RPMI7951 (cell line): ENCODE results near the gene DAD1. TPM values are rescaled to one million over a fixed set of nuclear protein-coding genes. Genes with fewer than 3 reads are reported as not detected.
"Not testable (repeated sequence)": the region's sequence is repeated elsewhere in the genome, so short reads cannot be mapped to it uniquely, and the experiment has no call there.

ENCODE experiments used
- DNase-seq: peaks from one replicate; pipeline ENCODE4 v3.0.0-alpha.2; 2012; ENCODE audit warnings: low read depth
- total RNA-seq: library from RNA; depleted of rRNA; stranded (reverse); fragments of >200 nt; shearing (Covaris generic); gene quantifications from 2 replicates; pipeline ENCODE4 v1.2.3, GENCODE V29; 2014

Gene DAD1
- total RNA-seq, 1 experiment from 2014 or later, result 486 TPM

DNA sequence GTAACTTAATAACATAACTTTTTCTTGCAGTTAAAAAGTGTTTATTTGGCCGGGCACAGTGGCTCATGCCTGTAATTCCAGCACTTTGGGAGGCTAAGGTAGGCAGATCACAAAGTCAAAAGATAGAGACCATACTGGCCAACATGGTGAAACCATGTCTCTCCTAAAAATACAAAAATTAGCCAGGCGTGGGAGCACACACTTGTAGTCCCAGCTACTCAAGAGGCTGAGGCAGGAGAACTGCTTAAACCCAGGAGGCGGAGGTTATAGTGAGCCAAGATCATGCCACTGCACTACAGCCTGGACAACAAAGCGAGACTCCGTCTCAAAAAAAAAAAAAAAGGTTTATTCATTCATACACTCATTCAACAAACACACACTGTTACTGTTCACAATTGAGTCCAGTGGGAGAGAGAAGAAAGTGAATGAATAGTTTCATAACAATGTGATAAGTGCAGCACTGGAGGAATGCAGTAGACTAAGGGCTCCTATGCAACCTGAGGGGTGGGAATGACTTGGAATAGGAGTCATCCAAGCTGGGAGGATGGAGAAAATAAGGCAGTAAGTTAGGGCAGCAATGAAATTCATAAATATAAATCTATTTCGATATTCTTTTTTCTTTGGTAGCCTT is 19.8 kb downstream of the DAD1 start:
- DNase-seq, result no peak

GRCh38 chr14:22567437-22567836 is 21.6 kb downstream of the DAD1 start:
- no peak for DNase-seq

DNA sequence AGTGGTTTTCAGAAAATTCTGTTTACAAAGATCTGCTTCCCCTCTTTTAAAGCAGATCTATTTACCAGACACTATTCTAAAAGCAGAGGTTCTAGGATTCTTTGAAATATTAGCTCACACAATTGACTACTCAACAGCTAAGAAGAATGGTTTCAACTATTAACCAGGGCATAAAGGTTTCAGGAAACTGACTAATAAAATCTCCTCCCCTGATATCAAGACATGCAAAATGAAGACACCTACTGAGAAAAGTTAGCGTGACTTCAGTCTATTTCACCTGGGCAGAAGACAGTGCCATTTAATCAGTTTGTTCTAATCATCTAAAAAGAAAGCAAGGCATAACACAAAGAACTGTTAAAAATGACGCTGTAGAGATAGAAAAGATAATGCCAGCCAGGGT is 22.2 kb downstream of the DAD1 start:
- DNase-seq, result no peak

DNA sequence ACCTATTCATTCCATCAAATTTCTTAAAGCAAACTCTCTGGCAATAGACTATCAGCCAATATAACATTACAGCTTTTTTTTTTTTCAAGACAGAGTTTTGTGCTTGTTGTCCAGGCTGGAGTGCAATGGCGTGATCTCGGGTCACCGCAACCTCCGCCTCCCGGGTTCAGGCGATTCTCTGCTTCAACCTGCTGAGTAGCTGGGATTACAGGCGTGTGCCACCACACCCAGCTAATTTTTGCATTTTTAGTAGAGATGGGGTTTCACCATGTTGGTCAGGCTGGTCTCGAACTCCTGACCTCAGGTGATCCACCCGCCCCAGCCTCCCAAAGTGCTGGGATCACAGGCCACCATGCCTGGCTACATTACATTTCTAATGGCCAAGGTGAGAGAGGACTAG is 22.8 kb downstream of the DAD1 start:
- DNase-seq, result not testable (repeated sequence)

- DNase-seq, result no peak
Measured at GRCh38 chr14:22565391-22565945, 23.6 kb downstream of the DAD1 start.

DNA sequence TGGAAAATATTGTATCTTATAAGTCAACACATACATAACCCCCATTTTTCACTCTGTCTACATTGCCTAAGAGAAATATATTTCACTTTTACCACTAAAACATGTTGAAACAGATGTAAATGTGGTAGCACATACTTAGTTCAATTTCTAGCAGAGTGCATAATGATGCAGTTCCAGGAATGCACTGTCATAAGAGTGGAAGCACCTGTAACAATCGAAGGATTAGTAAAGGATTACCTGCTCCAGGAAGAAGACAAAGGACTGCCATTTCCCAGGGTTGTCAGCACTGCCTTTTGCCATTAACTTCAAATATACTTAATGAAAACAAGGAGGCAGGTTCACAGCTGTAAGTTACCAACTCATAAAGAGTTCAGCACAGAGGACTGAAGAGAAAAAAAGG is 24.6 kb downstream of the DAD1 start:
- DNase-seq, result no peak

- DNase-seq, result no peak
Measured at GRCh38 chr14:22563987-22564386, 25.0 kb downstream of the DAD1 start.

GRCh38 chr14:22561661-22562579 is 27.1 kb downstream of the DAD1 start:
- DNase-seq, result no peak

- no peak for DNase-seq
Measured at GRCh38 chr14:22561366-22561660, 27.7 kb downstream of the DAD1 start.

DNA sequence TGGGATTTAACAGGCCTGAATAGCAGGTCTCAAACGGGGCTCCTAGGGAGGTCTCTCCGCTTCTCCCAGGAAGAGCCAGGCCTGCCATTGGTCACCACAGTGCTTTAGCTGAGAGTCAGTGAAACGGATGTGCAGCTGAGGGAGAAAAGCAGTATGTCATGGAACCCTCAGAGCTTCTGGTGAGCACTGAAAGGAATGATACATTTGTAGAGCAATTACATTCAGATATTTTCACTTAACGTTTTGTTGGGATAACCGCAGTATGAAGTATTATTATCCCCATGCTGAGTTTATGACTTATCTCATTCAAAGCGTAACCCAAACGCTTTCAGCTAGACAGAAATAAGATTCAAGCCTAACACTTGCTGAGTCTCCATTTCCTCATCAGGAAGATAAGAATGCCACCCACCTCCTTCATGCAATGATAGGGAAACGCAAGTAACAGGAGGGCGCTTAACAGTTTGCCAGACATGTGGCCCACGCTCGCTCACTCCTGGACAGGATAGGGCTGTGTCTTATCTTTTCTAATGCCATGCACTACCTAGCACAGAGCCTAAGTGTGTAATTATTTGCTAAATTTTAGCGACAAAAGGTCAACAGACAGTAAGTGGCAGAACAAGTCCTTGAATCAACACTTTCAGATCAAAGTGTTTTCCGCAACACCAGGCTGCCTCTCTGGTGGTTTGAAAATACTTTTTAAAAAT is 28.2 kb downstream of the DAD1 start:
- no peak for DNase-seq

DNA sequence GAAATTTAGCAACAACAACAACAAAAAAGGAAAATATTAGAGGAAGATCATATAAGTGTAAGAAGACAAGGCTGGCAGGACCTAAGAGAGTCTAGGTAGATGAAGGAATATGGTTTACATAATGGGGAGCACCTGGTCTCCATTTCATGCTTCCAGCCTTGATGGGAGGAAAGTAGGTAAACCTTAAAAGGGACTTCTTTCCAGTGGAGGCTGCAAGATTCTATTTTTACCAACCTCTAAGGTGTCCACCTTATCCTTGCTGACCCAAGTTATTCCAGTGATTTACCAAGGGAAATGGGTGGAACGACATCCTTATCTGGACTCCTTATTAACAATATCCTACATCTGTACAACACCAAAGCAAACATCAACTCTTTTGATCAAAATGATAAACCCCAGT is 30.0 kb downstream of the DAD1 start:
- DNase-seq, result no peak

GRCh38 chr14:22558221-22558913 is 30.7 kb downstream of the DAD1 start:
- no peak for DNase-seq

DNA sequence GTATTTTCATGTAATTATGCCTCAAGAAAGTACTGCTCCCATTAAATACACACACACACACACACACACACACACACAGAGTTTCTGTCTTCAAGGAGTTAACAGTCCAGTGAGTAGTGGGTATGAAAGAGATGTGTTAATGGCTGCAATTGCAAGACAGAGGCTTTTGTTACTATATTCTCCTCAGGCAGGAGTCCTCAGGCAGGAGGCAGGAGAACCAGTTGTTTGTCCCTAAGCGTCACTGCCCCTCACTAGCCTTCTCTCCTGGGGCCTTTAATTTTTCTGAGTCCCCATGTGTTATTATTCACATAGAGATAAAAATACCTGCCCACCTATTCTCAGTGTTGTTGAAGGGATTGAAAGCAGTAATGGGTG is 31.2 kb downstream of the DAD1 start:
- no peak for DNase-seq

DNA sequence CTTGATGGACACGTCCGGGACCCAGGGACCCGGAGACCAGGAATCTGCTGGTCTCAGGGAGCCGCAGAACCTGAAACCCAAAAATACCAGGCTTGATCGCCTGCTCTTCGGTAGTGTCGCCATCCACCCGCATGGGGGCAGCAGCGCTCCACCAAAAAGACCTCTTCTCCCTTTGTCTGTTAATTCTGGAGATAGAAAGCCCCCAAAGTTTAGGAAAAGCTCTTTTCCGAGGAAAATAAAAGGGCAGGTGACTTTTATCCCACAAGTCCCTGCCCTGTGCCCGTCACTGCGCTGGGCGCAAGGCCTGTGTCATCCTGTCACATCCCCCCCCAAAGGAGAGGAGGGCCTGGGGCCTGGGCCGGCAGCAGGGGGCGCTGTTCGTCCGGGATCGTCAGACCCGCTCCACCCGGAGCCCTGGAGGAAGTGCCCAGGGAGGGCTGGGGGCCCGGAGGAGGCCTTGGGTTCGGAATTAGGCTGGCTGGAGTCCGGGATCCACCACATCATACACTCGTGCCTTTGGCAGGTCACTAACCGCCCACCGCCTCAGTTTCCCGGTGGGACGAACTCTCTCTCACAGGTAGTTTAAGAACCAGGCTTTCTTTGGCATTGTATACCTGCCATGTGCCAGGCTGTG is 31.9 kb downstream of the DAD1 start:
- peak; percentile 77 for DNase-seq

- DNase-seq, result peak; percentile 99
Measured at GRCh38 chr14:22556021-22556989, 32.7 kb downstream of the DAD1 start.

DNA sequence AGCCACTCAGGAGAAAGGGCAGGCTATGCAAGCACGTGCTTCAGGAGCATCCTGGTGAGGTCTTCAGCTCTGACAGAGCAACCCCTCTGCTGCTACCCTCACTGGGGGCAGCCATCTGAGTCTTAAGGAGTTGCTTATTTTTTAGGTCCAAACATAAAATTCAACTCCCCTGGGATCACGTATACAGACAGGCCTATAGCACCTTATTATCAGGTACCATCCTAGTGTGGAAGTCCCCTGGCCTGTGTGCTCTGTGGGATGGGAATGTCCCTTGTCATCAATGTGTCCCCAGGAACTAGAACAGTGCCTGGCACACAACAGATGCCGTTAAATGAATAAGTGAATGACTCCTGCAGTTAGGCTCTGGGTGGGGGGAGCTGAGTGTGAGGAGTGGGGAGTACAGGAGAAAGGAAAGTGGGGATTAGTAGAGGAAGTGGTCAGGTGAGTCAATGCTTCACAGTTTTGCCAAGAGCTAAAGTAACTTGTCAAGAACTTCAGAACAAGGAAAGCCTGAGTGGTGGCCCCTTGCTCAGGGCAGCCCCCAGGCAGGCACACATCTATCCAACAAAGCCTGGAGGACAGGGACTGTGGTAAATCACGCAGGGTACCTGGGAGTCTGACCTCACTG is 33.5 kb downstream of the DAD1 start:
- DNase-seq, result peak; percentile 74

GRCh38 chr14:22554498-22555383 is 34.3 kb downstream of the DAD1 start:
- no peak for DNase-seq

DNA sequence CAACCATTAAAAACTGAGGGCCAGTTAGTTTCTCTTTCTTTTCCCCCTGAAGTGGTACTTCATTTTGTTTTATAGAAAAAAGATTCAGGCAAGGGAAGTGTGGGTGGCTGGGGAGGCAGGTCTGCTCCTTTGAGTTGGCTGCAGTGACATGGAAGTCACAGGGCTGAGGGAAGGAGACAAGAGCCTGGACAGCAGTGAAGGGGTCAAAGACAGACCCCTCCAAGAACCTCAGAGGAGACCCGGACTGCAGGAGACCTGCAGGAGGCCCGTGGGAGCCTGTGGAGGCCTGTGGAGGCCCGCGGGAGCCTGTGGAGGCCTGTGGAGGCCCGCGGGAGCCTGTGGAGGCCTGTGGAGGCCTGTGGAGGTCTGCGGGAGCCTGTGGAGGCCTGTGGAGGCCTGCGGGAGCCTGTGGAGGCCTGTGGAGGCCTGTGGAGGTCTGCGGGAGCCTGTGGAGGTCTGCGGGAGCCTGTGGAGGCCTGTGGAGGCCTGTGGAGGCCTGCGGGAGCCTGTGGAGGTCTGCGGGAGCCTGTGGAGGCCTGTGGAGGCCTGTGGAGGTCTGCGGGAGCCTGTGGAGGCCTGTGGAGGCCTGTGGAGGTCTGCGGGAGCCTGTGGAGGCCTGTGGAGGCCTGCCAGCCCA is 35.0 kb downstream of the DAD1 start:
- DNase-seq, result not testable (repeated sequence)
